ENCODE data around the gene ANXA6. TPM values are rescaled to one million over a fixed set of nuclear protein-coding genes. Genes with fewer than 3 reads are reported as not detected.

The ANXA6 gene
- total RNA-seq, 3 donors from 2014 or later (not counting 1 experiment from before 2014, with no cell fraction given): 504 to 629 (median 535) TPM

- no peak overlapping the region for H3K4me3 ChIP-seq (ENCODE audit: low read length)
- Mint-ChIP-seq H3K27ac (peak overlapping the region; percentile 54 to 80), H3K9me3 (no peaks in the 10 kb centered on the region), H3K4me1 (peaks cover 24 to 31% of the 10 kb centered on the region in 2 donors), H3K27me3 (ENCODE audit: low read depth in 2 of 2) (no peaks in the 10 kb centered on the region), H3K4me3 (no peak overlapping the region), H3K36me3 (no peaks in the 10 kb centered on the region)
- DNase-seq (no peak), ATAC-seq (no peak)
- H3K9me3 ChIP-seq (ENCODE audit: control insufficient read depth, insufficient read depth, low read length): no peaks in the 10 kb centered on the region
- H3K27ac ChIP-seq (ENCODE audit: low read length): no peak overlapping the region
- peaks cover 70% of the 10 kb centered on the region for H3K36me3 ChIP-seq (ENCODE audit: control insufficient read depth, insufficient read depth, low read length)
- intact Hi-C loops (cut with micrococcal nuclease): no loop called here
- WGBS (ENCODE audit: insufficient coverage): 94% methylated on average over 6 of the region's 6 CpGs
- TF ChIP-seq CTCF (IDR thresholded peaks at IDR 0.05): no peak
- H3K27me3 ChIP-seq (ENCODE audit: control insufficient read depth, insufficient read depth, low read length): no peaks in the 10 kb centered on the region
- peaks cover 33% of the 10 kb centered on the region for H3K4me1 ChIP-seq (ENCODE audit: control insufficient read depth, insufficient read depth, low read length)
Measured at GRCh38 chr5:151060742-151061141, 96.8 kb downstream of the ANXA6 start.

- Mint-ChIP-seq H3K9me3 (no peaks in the 10 kb centered on the region), H3K27ac (peak overlapping the region; percentile 54 to 80), H3K27me3 (ENCODE audit: low read depth in 2 of 2) (no peaks in the 10 kb centered on the region), H3K36me3 (no peaks in the 10 kb centered on the region), H3K4me1 (peaks cover 15 to 19% of the 10 kb centered on the region in 2 donors), H3K4me3 (peak overlapping the region; percentile 63)
- TF ChIP-seq CTCF (IDR thresholded peaks at IDR 0.05): no peak
- no peaks in the 10 kb centered on the region for H3K27me3 ChIP-seq (ENCODE audit: control insufficient read depth, insufficient read depth, low read length)
- H3K9me3 ChIP-seq (ENCODE audit: control insufficient read depth, insufficient read depth, low read length): no peaks in the 10 kb centered on the region
- no peak overlapping the region for H3K4me3 ChIP-seq (ENCODE audit: low read length)
- DNase-seq (peak in 1 of 2 donors; percentile 28), ATAC-seq (peak in 1 of 3 donors; percentile 14)
- peaks cover 29% of the 10 kb centered on the region for H3K4me1 ChIP-seq (ENCODE audit: control insufficient read depth, insufficient read depth, low read length)
- no peak overlapping the region for H3K27ac ChIP-seq (ENCODE audit: low read length)
- WGBS (ENCODE audit: insufficient coverage): 74% methylated on average over 7 of the region's 7 CpGs
- H3K36me3 ChIP-seq (ENCODE audit: control insufficient read depth, insufficient read depth, low read length): peaks cover 86% of the 10 kb centered on the region
- intact Hi-C loops (cut with micrococcal nuclease): no loop called here
Measured at GRCh38 chr5:151058891-151059489, 98.6 kb downstream of the ANXA6 start.

DNA sequence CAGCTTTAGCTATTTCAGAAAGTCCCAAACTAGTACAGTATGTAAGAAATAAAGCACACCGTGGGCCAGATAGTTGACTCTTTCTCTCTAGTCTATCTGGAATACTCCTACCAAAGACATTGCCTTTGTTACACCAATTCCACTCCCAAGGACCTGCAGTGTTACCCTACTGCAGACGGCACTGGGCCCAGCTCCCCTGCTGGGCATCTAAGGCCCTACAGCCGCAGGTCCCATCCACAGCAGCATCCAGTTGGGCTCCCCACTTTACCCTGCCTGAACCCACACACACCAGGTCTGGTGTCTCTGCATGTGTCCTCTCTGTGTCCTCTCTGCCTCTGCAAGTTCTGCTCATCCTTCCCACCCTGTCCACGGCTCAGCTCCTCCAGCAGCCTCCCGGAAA lies 99.3 kb downstream of the ANXA6 start:
- peaks cover 13 to 18% of the 10 kb centered on the region in 2 donors for H3K4me1 Mint-ChIP-seq
- intact Hi-C loops (cut with micrococcal nuclease): no loop called here
- peak overlapping the region; percentile 54 to 80 for H3K27ac Mint-ChIP-seq
- H3K4me3 Mint-ChIP-seq: peak overlapping the region; percentile 25
- DNase-seq (no peak), ATAC-seq (no peak)
- H3K27me3 ChIP-seq (ENCODE audit: control insufficient read depth, insufficient read depth, low read length): no peaks in the 10 kb centered on the region
- H3K36me3 Mint-ChIP-seq: no peaks in the 10 kb centered on the region
- H3K9me3 ChIP-seq (ENCODE audit: control insufficient read depth, insufficient read depth, low read length): no peaks in the 10 kb centered on the region
- H3K36me3 ChIP-seq (ENCODE audit: control insufficient read depth, insufficient read depth, low read length): peaks cover 88% of the 10 kb centered on the region
- 98% methylated on average over 5 of the region's 5 CpGs for WGBS (ENCODE audit: insufficient coverage)
- TF ChIP-seq CTCF (IDR thresholded peaks at IDR 0.05): no peak
- no peaks in the 10 kb centered on the region for H3K27me3 Mint-ChIP-seq (ENCODE audit: low read depth in 2 of 2)
- no peak overlapping the region for H3K27ac ChIP-seq (ENCODE audit: low read length)
- no peak overlapping the region for H3K4me3 ChIP-seq (ENCODE audit: low read length)
- H3K4me1 ChIP-seq (ENCODE audit: control insufficient read depth, insufficient read depth, low read length): peaks cover 29% of the 10 kb centered on the region
- no peaks in the 10 kb centered on the region for H3K9me3 Mint-ChIP-seq

Data from natural killer cell (primary cell).